Colonic mucosa (tissue), 4 donors: Measurements from ENCODE around the gene BCS1L. TPM values are rescaled to one million over a fixed set of nuclear protein-coding genes. Genes with fewer than 3 reads are reported as not detected.

Experiments
- DNase-seq: peaks from one replicate; pipeline ENCODE4 v3.0.0-alpha.2; 2020
- H3K27ac ChIP-seq: fragments of 200-600 bp; one replicate; pipeline ENCODE4 v1.8.0; 2021
- H3K27me3 ChIP-seq: fragments of 200-600 bp; one replicate; pipeline ENCODE4 v1.8.0; 2021
- H3K36me3 ChIP-seq: fragments of 200-600 bp; one replicate; pipeline ENCODE4 v1.8.0; 2021
- H3K4me1 ChIP-seq: fragments of 200-600 bp; one replicate; pipeline ENCODE4 v1.8.0; 2021; ENCODE audit warnings: mild to moderate bottlenecking
- H3K4me3 ChIP-seq: fragments of 200-600 bp; one replicate; pipeline ENCODE4 v1.8.0; 2021
- H3K9ac ChIP-seq, 2 donors: one replicate each; pipeline ENCODE4 v1.7.0; 2013; ENCODE audit warnings: control low read depth in 2 of 2, low read depth in 2 of 2, low read length in 2 of 2
- H3K9me3 ChIP-seq: fragments of 200-600 bp; one replicate; pipeline ENCODE4 v1.8.0; 2021
- intact Hi-C: fragments of 100-400 bp; cut with DNase I; formaldehyde crosslinking; loops from one replicate; pipeline ENCODE4 v1.14.1; 2022
- total RNA-seq, 2 donors: library from RNA; stranded (reverse); fragmentation: NEBNext Ultra II Directional in 1 of 2; extraction: Animal tissue kit (Norgen Biotek cat#: 25700) in 1 of 2; gene quantifications; one replicate each; pipeline ENCODE4 v1.2.1, GENCODE V29; 2021
- TF ChIP-seq, protein P1 (sequence below): fragments of 200-600 bp; IDR thresholded peaks from one replicate; pipeline ENCODE4 v1.8.0; 2022; ENCODE audit warnings: antibody characterized with exemption, mild to moderate bottlenecking
- donor health status: healthy.
- donor health status: DM: no; HTN: no; CAD: no.
- donor health status: DM: no; HTN: no; CAD: no.

The BCS1L gene
- total RNA-seq, 2 donors from 2014 or later: 21.7 to 63.7 TPM

DNA sequence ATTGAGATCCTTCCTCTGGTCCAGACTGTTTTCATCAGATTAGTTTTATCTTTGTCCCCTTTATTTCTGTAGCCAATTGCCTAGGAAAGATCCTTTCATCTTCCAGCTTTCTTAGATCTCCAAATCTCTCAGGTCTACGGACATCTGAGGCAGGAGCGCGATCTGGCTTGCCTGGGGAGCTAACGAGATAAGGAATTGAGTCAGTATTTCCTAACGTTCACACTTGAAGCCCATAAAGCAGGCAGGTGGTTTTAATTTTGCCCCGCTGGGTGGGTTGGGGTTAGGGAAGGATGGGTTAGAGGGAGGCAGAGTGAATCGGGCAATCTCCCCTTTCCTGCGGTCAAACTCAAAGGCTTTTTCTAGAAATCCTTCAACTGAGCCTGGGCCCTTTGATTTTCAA lies 50.4 kb downstream of the BCS1L start:
- peak; percentile 18 for DNase-seq
- no peak overlapping the region for H3K9ac ChIP-seq
- no peak overlapping the region for H3K27ac ChIP-seq
- no peak overlapping the region for H3K4me3 ChIP-seq
- H3K4me1 ChIP-seq: peaks cover 3% of the 10 kb centered on the region
- TF ChIP-seq, protein P1, sequence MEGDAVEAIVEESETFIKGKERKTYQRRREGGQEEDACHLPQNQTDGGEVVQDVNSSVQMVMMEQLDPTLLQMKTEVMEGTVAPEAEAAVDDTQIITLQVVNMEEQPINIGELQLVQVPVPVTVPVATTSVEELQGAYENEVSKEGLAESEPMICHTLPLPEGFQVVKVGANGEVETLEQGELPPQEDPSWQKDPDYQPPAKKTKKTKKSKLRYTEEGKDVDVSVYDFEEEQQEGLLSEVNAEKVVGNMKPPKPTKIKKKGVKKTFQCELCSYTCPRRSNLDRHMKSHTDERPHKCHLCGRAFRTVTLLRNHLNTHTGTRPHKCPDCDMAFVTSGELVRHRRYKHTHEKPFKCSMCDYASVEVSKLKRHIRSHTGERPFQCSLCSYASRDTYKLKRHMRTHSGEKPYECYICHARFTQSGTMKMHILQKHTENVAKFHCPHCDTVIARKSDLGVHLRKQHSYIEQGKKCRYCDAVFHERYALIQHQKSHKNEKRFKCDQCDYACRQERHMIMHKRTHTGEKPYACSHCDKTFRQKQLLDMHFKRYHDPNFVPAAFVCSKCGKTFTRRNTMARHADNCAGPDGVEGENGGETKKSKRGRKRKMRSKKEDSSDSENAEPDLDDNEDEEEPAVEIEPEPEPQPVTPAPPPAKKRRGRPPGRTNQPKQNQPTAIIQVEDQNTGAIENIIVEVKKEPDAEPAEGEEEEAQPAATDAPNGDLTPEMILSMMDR: no peak
- intact Hi-C loops: no loop called here
- H3K36me3 ChIP-seq: no peaks in the 10 kb centered on the region
- H3K9me3 ChIP-seq: no peaks in the 10 kb centered on the region
- H3K27me3 ChIP-seq: no peaks in the 10 kb centered on the region

DNA sequence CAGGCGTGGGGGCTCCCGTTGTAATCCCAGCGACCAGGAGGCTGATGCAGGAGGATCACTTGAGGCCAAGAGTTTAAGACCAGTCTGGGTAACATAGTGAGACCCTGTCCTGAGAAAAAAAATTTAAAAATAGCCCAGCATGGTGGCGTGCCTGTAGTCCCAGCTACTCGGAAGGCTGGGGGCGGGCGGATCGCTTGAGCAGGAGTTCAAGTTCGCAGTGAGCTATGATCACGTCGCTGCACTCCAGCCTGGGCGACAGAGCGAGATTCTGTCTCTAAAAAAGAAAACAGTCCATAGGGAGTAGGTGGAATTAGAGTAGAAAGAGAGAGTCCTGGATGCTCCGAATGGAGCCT lies 50.8 kb downstream of the BCS1L start:
- DNase-seq: no peak
- no peaks in the 10 kb centered on the region for H3K27me3 ChIP-seq
- H3K36me3 ChIP-seq: no peaks in the 10 kb centered on the region
- H3K4me1 ChIP-seq: peaks cover 3% of the 10 kb centered on the region
- peak overlapping the region in 1 of 2 donors; percentile 80 for H3K9ac ChIP-seq
- H3K9me3 ChIP-seq: no peaks in the 10 kb centered on the region
- H3K27ac ChIP-seq: peak overlapping the region; percentile 89
- TF ChIP-seq, protein P1: no peak
- H3K4me3 ChIP-seq: peak overlapping the region; percentile 89
- intact Hi-C loops: no loop called here

DNA sequence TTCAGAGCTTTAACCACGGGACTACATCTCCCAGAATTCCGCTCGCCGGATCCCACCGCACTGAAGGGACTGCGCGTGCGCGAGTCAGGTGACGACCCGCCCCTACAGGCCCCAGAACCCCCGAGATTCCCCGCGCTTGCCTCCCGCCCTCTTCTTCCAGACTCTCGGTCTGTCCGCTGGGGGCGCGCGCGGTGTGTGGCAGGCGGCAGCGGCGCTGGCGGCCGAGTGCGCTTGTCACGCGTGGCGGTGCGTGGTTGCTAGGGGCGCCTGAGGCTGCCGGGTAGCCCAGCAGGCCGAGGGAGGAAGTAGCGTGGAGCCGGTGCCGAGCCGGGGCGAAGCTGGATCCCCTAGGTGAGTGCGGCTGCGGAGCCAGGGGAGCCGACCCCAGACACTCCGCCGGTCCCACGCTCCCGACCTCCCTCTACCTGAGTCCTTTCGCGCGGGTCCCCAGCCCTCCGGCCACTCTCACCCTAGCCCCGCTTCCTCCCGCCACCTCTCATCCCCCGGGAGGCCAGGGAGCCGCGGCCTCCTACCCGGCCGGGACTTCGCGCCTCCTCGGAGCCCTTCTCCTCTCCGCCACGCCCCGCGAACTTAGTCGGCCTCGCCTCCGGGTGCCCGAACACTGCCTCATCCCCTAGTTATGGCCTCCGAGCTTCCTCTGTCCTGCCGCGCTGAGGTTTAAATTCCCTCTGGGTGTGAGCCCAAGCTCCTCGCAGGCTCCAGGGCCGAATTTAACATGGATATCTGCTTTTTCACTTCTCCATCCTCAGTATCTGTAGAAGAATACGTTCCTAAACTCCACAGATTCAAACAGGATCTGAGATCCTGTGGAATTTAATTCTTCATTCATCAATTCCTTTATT lies 51.4 kb downstream of the BCS1L start, which contains the start of gene TTLL4:
Gene TTLL4, plus strand, starts transcription at position 149 of the 863 bp plus-strand sequence. CDS start 26,842 bp downstream, outside the sequence.
- intact Hi-C loops: no loop called here
- Histone ChIP-seq H3K27me3 (no peaks in the 10 kb centered on the region), H3K9me3 (no peaks in the 10 kb centered on the region), H3K4me1 (peaks cover 3% of the 10 kb centered on the region), H3K36me3 (no peaks in the 10 kb centered on the region), H3K4me3 (peak within 1 kb of the TSS; percentile 89), H3K9ac (peak within 1 kb of the TSS; percentile 80 to 90), H3K27ac (peak within 1 kb of the TSS; percentile 89)
- peak; percentile 99 for DNase-seq
- TF ChIP-seq, protein P1: peak; percentile 83

DNA sequence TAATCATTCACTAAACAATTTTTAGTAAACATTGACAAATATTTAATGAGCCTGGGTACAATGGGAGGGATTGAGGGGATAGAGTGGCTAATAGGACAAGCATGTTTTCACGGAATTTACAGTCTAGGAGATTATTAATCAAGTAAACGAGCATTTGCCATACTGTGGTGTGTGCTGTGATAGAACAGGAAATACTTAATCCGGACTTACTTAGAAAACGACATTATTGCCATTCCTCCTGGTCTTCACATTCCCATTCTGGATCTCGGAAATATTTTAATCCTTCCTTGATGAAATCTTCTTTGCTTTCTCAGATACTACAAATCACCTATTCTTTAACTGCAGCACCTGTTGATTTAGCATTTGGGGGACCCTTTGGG lies 52.1 kb downstream of the BCS1L start:
- H3K36me3 ChIP-seq: no peaks in the 10 kb centered on the region
- no peak for DNase-seq
- H3K27me3 ChIP-seq: no peaks in the 10 kb centered on the region
- H3K27ac ChIP-seq: peak overlapping the region; percentile 89
- peaks cover 3% of the 10 kb centered on the region for H3K4me1 ChIP-seq
- H3K9me3 ChIP-seq: no peaks in the 10 kb centered on the region
- intact Hi-C loops: no loop called here
- H3K4me3 ChIP-seq: peak overlapping the region; percentile 89
- peak overlapping the region; percentile 80 to 90 for H3K9ac ChIP-seq
- TF ChIP-seq, protein P1: no peak

Other genes starting within 250 kb of the BCS1L start
- 100 to 1,000 TPM; 545 to 634 TPM for gene VIL1, start 240.6 kb upstream of the BCS1L start, total RNA-seq
- gene USP37, start 91.3 kb upstream of the BCS1L start, total RNA-seq: 10 to 100 TPM; 13.1 to 13.4 TPM
- 10 to 100 TPM; 36.0 to 52.5 TPM for gene CNOT9, start 90.8 kb upstream of the BCS1L start, total RNA-seq
- 1 to 10 TPM in 1 of 2 donors, under 1 TPM in 1; 0.54 to 1.6 TPM for gene PLCD4, start 51.8 kb upstream of the BCS1L start, total RNA-seq
- gene ZNF142, start 60 bp upstream of the BCS1L start, total RNA-seq: 10 to 100 TPM; 14.8 to 25.3 TPM
- 10 to 100 TPM; 12.6 to 20.7 TPM for gene RNF25, start 12.3 kb downstream of the BCS1L start, total RNA-seq
- 10 to 100 TPM; 17.8 to 36.7 TPM for gene STK36, start 12.4 kb downstream of the BCS1L start, total RNA-seq
- 10 to 100 TPM; 27.5 to 36.7 TPM for gene TTLL4, start 51.2 kb downstream of the BCS1L start, total RNA-seq
- gene CYP27A1, start 122.5 kb downstream of the BCS1L start, total RNA-seq: 10 to 100 TPM; 21.7 to 54.0 TPM
- not detected for gene PRKAG3, start 172.1 kb downstream of the BCS1L start, total RNA-seq
- under 1 TPM; 0.25 to 0.37 TPM for gene WNT6, start 200.1 kb downstream of the BCS1L start, total RNA-seq
- gene WNT10A, start 221.2 kb downstream of the BCS1L start, total RNA-seq: under 1 TPM; 0.44 to 0.61 TPM